Activated CD8-positive, alpha-beta memory T cell treated with anti-CD3 and anti-CD28 coated beads, Interleukin-2, amount 10 ng/mL, durations not matched to agents 7 days and 5 days (primary cell): ENCODE results near the gene TLL2. TPM values are rescaled to one million over a fixed set of nuclear protein-coding genes. Genes with fewer than 3 reads are reported as not detected.

Experiments
- ATAC-seq: fragments of 150-1000 bp; cut with Tn5 transposase; one replicate; pipeline ENCODE4 v1.10.0; 2021; ENCODE audit warnings: moderate library complexity
- CTCF ChIA-PET: fragments of 350-600 bp; sonication (Branson Sonifier 250); formaldehyde crosslinking; loops from one replicate; lab custom pipeline; 2021; ENCODE audit warnings: antibody characterized with exemption; lab: Charles Lee
- DNase-seq: peaks from one replicate; pipeline ENCODE4 v3.0.0-alpha.2; 2020
- H3K27ac Mint-ChIP-seq: one replicate; pipeline ENCODE4 v1.8.0; 2021; ENCODE audit warnings: mild to moderate bottlenecking, mixed read lengths
- H3K27me3 Mint-ChIP-seq: one replicate; pipeline ENCODE4 v1.8.0; 2021; ENCODE audit warnings: mixed read lengths
- H3K36me3 Mint-ChIP-seq: one replicate; pipeline ENCODE4 v1.8.0; 2021; ENCODE audit warnings: mild to moderate bottlenecking, mixed read lengths
- H3K4me1 Mint-ChIP-seq: one replicate; pipeline ENCODE4 v1.8.0; 2021; ENCODE audit warnings: mixed read lengths
- H3K4me3 Mint-ChIP-seq: one replicate; pipeline ENCODE4 v1.8.0; 2021; ENCODE audit warnings: mild to moderate bottlenecking, moderate library complexity, mixed read lengths
- H3K9me3 Mint-ChIP-seq: one replicate; pipeline ENCODE4 v1.8.0; 2022; ENCODE audit warnings: low read depth, mixed read lengths
- total RNA-seq, 2 experiments: library from RNA; stranded (reverse); gene quantifications; one replicate each; pipeline ENCODE4 v1.2.3, GENCODE V29; 2021

TLL2 gene
- total RNA-seq, 2 experiments from 2014 or later, result not detected

DNA sequence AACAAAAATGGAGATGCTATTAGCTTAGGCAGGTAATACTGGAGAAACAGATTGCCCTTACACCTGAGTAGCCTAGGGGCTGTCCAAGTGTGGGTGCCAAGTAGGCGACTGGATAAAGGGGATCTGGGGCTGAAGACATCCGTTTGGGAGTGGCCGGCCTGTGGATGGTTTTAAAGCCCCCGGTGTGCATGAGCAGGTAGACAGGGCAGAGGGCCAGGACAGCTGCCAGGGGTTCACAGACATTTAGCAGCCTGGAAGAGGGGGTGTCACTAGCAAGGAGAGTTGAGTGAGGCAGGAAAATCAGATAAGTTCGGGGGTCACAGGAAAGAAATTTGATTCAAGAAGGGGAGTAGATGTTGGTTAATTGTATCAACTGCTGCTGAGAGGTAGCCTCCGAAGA, 153.4 kb downstream of the TLL2 start:
- H3K27me3 Mint-ChIP-seq, result peaks cover 41% of the 10 kb centered on the region
- H3K36me3 Mint-ChIP-seq, result no peaks in the 10 kb centered on the region
- ATAC-seq (no peak), DNase-seq (no peak)
- no peak overlapping the region for H3K4me3 Mint-ChIP-seq
- no peaks in the 10 kb centered on the region for H3K4me1 Mint-ChIP-seq
- no peaks in the 10 kb centered on the region for H3K9me3 Mint-ChIP-seq
- CTCF ChIA-PET, result interaction anchor here (2.1 kb wide), 1 partner anchor 10 kb away, joined by 7 read pairs; no protein-coding TSS in a partner anchor
- H3K27ac Mint-ChIP-seq, result no peak overlapping the region

DNA sequence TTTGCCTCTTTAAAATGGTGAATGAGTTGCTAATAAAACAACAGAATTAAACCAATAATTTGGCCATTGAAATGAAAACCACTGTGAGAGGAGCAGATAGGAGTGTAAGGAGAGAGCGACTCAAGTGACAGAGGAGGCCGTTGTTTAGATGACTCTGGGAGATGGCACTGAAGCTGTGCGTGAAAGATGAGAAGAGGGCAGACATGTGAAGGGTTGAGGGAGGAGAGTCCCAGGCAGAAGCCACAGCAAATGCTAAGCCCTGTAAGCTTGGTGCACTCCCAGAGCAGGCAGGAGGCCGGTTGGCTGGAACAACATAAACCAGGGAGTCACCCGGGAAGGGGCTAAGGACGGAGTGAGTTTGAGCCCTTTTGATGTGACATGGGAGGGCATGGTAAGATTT, 154.1 kb downstream of the TLL2 start:
- Mint-ChIP-seq H3K4me3 (no peak overlapping the region), H3K27me3 (peaks cover 38% of the 10 kb centered on the region), H3K9me3 (no peaks in the 10 kb centered on the region), H3K36me3 (no peaks in the 10 kb centered on the region), H3K4me1 (no peaks in the 10 kb centered on the region), H3K27ac (no peak overlapping the region)
- DNase-seq (no peak), ATAC-seq (no peak)
- CTCF ChIA-PET, result interaction anchor here (1.5 to 2.1 kb wide), 2 partner anchors 11 to 16 kb away, joined by 4 to 7 read pairs; no protein-coding TSS in a partner anchor

DNA sequence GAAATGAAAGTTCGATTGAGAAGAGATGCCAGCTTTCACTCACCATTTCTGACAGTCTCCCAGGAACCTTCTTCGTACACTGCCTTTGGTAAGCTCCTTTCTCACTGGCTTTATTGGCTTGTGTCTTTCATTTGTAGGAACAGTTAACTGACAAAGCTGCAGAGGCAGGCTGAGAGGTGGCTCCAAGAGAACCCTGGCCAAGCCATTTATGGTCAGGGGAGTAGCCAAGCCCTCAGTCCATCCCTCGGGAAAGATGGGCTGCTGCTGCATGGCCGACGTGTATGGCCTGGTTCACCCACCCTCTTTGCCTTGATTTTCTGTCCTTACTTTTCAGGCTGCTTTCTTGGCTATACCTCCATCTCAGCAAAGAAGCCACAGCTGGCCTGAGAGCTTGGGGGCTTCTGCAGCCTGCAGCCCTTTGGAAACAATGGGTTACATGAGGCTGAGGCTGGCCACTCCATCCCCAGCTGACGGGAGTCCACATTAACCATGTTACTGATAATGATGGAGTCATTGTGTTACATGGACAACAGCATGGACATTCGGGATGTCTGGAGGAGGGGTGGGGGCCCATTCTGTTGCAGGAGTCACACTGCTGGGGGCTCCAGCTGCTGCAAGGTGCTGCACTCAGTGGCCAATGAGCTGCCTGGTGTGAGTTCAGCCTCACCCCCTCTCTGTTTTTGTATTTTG, 154.7 kb downstream of the TLL2 start, which contains the start of gene OPALIN:
Gene OPALIN, minus strand, starts transcription at position 152 of the 690 bp plus-strand sequence. Its CDS starts 106 bp downstream, at position 46.
- H3K4me3 Mint-ChIP-seq, result no peak within 1 kb of the TSS
- CTCF ChIA-PET, result interaction anchor here (1.5 to 2.1 kb wide), 2 partner anchors 11 to 16 kb away, joined by 4 to 7 read pairs; no protein-coding TSS in a partner anchor
- no peaks in the 10 kb centered on the region for H3K36me3 Mint-ChIP-seq
- H3K27me3 Mint-ChIP-seq, result peaks cover 37% of the 10 kb centered on the region
- ATAC-seq (no peak), DNase-seq (no peak)
- H3K4me1 Mint-ChIP-seq, result no peaks in the 10 kb centered on the region
- no peaks in the 10 kb centered on the region for H3K9me3 Mint-ChIP-seq
- no peak within 1 kb of the TSS for H3K27ac Mint-ChIP-seq

DNA sequence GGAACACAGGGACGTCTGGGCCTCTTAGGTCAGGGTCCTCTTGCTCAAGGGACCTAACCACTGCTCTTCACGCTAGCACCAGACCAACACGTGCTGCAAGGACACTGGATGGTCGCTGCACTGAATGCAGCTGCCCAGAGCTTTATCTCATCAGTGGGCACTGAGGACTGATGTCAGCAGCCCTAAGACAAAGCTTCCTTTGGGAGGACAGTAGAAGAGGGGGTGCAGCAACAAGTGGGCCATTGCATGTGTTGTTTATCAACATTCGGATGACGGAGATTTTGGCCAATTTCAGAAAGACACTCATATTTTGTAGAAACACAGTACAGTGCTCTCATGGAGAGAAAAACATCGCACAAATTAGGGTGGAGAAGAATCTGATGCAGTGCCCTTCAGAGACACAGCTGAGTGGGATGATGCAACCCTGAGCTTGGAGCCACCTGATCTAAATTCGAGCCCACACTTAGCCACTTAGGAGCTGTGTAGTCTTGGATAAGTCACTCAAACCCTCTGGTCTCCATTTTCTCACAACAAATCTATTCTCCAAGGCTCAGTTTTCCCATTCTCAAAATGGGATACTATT, 156.6 kb downstream of the TLL2 start:
- no peak for ATAC-seq
- H3K9me3 Mint-ChIP-seq, result no peaks in the 10 kb centered on the region
- no peak for DNase-seq
- no peak overlapping the region for H3K4me3 Mint-ChIP-seq
- H3K27me3 Mint-ChIP-seq, result peaks cover 41% of the 10 kb centered on the region
- CTCF ChIA-PET, result interaction anchor here (1.0 to 1.7 kb wide), 4 partner anchors 13 to 340 kb away, joined by 3 to 8 read pairs (median 3); no protein-coding TSS in a partner anchor
- no peaks in the 10 kb centered on the region for H3K4me1 Mint-ChIP-seq
- no peaks in the 10 kb centered on the region for H3K36me3 Mint-ChIP-seq
- no peak overlapping the region for H3K27ac Mint-ChIP-seq

DNA sequence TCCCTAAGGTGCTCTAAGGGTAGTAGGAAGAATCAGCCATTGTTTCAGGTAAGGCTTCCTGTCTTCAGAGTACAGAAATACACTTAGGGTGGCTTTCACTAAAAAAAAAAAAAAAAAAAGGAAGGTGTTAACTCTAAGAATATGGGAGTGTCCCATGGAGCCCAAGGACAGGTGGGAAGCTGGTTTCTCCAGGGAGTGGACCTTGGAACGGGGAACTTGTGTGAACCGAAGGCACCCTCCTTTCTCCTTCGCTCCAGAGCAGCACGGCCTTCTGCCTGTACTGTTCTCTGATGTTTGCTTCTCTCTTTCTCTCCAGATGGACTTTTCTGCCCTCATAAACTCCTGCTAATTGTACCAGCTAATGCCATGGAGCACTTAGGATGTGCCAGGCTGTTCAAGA, 161.1 kb downstream of the TLL2 start:
- Mint-ChIP-seq H3K4me3 (no peak overlapping the region), H3K27me3 (peaks cover 51% of the 10 kb centered on the region), H3K4me1 (no peaks in the 10 kb centered on the region), H3K27ac (no peak overlapping the region), H3K36me3 (no peaks in the 10 kb centered on the region), H3K9me3 (no peaks in the 10 kb centered on the region)
- DNase-seq (no peak), ATAC-seq (no peak)
- CTCF ChIA-PET, result no interaction called here

DNA sequence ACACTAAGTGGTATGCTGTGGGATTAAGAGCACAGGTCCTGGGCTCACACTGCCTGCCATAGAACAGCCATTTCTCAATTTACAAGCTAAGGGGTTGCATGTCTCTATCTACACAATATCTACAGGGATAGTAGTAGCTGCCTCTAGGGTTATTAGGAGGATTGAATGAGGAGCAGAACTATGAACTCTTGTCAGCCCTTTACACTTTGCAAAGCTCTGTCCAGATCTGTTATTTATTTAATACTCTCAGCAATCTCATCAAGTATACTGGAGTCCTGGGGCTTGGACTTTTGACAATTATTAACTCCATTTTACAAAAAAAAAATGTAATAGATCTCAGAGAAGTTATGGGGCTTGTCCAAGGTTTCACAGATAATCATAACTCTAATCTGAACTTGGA, 161.7 kb downstream of the TLL2 start:
- Mint-ChIP-seq H3K36me3 (no peaks in the 10 kb centered on the region), H3K9me3 (no peaks in the 10 kb centered on the region), H3K4me3 (no peak overlapping the region), H3K4me1 (no peaks in the 10 kb centered on the region), H3K27ac (no peak overlapping the region), H3K27me3 (peaks cover 51% of the 10 kb centered on the region)
- ATAC-seq, result no peak
- no peak for DNase-seq
- CTCF ChIA-PET, result no interaction called here

DNA sequence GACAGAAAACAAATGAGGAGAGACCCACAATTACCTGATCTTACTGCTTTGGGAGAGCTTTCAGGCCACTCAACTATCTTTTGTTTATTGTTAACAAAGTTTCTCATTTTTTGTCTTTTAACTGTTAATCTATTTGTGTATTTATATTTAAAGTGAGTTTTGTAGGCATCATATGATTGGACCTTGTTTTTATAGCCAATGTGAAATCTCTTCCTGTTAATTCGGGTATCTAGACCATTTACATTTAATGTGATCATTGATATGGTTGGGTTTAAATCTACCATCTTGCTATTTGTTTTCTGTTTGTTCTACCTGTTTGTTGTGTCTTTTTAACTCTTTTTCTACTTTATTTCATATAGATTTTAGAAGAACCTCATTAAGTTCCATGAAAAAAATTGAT, 167.4 kb downstream of the TLL2 start:
- Mint-ChIP-seq H3K27me3 (peaks cover 46% of the 10 kb centered on the region), H3K36me3 (peaks cover 2% of the 10 kb centered on the region), H3K27ac (no peak overlapping the region), H3K4me3 (no peak overlapping the region), H3K9me3 (peaks cover 5% of the 10 kb centered on the region), H3K4me1 (peaks cover 6% of the 10 kb centered on the region)
- CTCF ChIA-PET, result interaction anchor here (1.1 to 2.6 kb wide), 2 partner anchors 25 to 29 kb away, joined by 3 to 6 read pairs; no protein-coding TSS in a partner anchor
- ATAC-seq, result no peak
- no peak for DNase-seq

DNA sequence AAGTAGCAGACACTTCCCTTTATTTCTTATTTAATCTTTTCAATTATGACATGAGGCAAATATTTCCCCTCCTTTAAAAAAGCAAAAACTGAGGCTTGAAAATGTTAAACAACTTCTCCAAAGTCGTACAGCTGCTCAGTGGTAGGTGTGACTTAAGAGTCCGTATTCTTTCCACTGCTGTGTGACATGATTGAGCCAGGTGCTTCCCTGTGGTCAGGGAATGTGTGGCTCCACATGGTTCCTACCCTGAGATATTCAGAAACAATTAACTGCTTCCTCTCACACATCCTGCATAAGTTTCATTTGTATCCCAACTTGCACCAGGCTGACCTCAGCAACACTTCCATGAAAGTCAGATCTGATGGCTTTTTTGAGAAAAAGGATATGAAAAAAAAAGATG, 168.5 kb downstream of the TLL2 start:
- Mint-ChIP-seq H3K27me3 (peaks cover 41% of the 10 kb centered on the region), H3K4me1 (peaks cover 6% of the 10 kb centered on the region), H3K9me3 (peaks cover 5% of the 10 kb centered on the region), H3K36me3 (peaks cover 2% of the 10 kb centered on the region), H3K4me3 (no peak overlapping the region), H3K27ac (no peak overlapping the region)
- no peak for DNase-seq
- no peak for ATAC-seq
- CTCF ChIA-PET, result no interaction called here

DNA sequence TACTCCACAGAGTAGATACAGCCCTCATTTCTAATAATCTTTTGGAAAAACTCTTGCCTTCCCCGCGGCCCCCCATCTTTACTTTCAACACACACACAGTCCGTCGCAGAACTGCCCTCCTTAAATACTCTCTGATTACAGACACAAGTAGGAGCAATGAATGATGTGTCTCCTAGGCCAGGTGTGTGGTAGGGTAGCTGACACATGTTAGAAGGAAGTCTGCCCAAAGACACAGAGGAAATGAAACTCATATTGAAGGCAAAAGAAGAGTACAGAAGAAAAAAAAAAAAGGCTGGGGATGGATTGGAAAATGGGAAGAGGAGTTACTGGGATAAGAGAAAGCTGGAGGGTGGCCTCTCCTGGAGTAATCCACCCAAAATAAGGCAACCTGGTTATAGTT, 169.5 kb downstream of the TLL2 start:
- Mint-ChIP-seq H3K4me3 (no peak overlapping the region), H3K9me3 (peaks cover 5% of the 10 kb centered on the region), H3K4me1 (peaks cover 6% of the 10 kb centered on the region), H3K27ac (no peak overlapping the region), H3K27me3 (peaks cover 41% of the 10 kb centered on the region), H3K36me3 (peaks cover 2% of the 10 kb centered on the region)
- CTCF ChIA-PET, result interaction anchor here (0.6 kb wide), 1 partner anchor 327 kb away, joined by 3 read pairs; no protein-coding TSS in a partner anchor
- ATAC-seq (no peak), DNase-seq (no peak)

DNA sequence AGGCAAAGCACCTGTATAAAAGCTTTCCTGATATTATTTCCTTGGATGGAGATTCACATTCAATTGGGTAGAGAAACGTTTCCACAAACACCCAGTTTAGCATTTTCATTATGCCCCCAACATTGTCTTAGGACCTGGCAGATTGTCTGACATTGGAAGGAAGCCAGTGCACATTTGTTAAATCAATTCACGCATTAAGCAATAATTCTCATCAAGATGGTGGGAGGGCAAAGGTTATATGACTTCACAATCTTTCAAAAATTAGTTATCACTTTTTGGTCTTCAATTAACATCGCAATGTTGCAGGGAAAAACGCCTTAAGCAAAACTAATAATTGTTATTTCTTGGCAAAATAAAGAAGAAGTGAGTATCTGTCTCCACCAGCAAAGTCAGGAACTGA, 171.3 kb downstream of the TLL2 start:
- peaks cover 2% of the 10 kb centered on the region for H3K36me3 Mint-ChIP-seq
- H3K4me3 Mint-ChIP-seq, result no peak overlapping the region
- H3K4me1 Mint-ChIP-seq, result peaks cover 6% of the 10 kb centered on the region
- DNase-seq (no peak), ATAC-seq (no peak)
- peaks cover 5% of the 10 kb centered on the region for H3K9me3 Mint-ChIP-seq
- CTCF ChIA-PET, result interaction anchor here (3.1 to 3.6 kb wide), 2 partner anchors 113 to 327 kb away, joined by 15 to 18 read pairs; no protein-coding TSS in a partner anchor
- no peak overlapping the region for H3K27ac Mint-ChIP-seq
- peaks cover 40% of the 10 kb centered on the region for H3K27me3 Mint-ChIP-seq

DNA sequence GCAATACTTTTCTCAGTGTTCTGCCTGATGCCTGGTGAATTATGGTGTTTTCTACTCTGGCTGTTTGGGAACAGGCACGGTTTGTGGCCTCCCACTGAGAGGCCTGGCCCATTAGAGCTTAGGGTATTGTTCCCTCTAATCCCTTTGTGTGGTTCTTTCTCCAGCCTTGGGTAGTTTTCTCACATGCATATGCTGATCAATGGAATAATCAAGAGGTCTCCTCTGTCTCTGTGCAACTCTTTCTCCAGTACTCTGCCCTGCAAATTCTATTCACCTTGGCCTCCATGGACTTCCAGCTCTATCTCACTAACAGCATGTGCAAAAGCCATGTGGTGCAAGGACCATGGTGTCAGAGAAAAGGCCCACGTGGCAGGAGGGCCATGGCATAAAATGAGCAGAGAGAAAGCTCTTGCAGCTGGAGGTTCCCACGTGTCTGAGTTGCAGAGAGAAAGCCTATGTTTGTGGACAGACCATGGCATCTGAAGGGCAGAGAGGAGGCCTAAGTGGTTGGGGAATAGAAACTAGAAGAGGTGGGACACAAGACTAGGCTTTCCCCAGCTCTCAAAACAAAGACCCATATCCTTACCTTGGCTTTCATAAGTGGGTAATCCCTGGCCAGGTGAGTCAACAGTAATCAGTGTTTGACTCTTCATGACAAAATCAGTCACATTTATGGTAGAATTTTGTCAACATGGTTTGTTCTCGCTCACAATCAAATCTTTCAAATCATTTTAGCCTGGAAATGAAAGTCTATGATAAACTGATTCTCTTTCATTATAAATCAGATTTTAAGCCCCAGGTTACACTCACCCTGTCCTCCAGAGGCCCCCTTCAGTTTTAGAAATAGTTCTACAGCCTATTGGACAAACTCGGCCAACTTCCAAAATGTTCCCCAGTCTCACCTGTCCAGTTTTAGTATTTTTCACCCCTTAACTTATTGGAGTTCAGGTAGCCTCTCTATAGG, 172.2 kb downstream of the TLL2 start:
- no peak overlapping the region for H3K4me3 Mint-ChIP-seq
- peaks cover 39% of the 10 kb centered on the region for H3K27me3 Mint-ChIP-seq
- H3K27ac Mint-ChIP-seq, result no peak overlapping the region
- H3K9me3 Mint-ChIP-seq, result peaks cover 5% of the 10 kb centered on the region
- H3K4me1 Mint-ChIP-seq, result peaks cover 6% of the 10 kb centered on the region
- CTCF ChIA-PET, result interaction anchor here (1.0 to 3.6 kb wide), 7 partner anchors 15 to 326 kb away, joined by 3 to 18 read pairs (median 3); no protein-coding TSS in a partner anchor
- DNase-seq (no peak), ATAC-seq (peak; percentile 20)
- H3K36me3 Mint-ChIP-seq, result peaks cover 2% of the 10 kb centered on the region

DNA sequence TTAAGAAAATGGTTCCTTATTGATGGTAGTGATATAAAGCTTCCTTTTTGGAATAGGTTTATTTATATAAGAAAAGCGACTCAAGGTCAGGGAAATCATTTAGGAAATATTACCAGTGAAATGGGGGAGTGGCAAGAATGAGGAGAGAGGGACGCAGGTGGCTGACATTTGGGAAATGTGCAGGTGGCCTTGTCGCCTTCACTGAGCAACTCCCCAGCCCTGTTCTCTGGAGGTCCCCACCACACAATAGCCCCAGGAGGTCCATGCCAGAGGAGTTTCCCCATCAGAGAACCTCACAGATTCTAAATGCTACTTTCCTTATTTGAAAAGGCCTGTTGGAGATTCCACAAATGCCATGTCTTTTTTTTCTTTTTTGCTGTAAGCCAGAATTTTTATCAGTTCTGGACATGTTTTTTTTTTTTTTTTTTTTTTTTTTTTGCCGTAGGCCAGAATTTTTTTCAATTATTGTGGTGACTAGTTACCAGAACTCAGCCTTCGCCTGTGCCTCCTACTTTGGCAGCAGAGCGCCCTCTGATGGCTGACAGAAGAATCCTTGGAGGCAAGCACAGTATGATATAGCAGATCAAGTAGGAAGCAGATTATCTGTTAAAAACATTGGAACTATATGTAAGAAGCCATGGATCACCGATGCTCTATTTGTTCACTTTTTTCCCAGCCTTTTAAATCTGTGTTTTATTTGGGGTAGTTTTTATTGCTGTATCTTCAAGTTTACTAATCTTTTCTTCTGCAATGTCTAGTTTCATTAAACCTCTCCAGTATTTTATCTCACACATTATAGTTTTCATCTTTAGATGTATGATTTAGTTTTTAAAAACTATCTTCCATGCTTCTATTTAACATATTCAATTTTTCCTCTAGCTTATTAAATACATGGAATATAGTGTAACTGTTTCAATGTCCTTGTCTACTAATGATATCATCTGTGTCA, 173.5 kb downstream of the TLL2 start:
- ATAC-seq (peak; percentile 73), DNase-seq (peak; percentile 73)
- peaks cover 6% of the 10 kb centered on the region for H3K4me1 Mint-ChIP-seq
- CTCF ChIA-PET, result interaction anchor here (0.6 to 3.6 kb wide), 9 partner anchors 13 to 324 kb away, joined by 3 to 18 read pairs (median 3); no protein-coding TSS in a partner anchor
- H3K27ac Mint-ChIP-seq, result no peak overlapping the region
- H3K27me3 Mint-ChIP-seq, result peaks cover 39% of the 10 kb centered on the region
- H3K9me3 Mint-ChIP-seq, result no peaks in the 10 kb centered on the region
- no peak overlapping the region for H3K4me3 Mint-ChIP-seq
- H3K36me3 Mint-ChIP-seq, result peaks cover 2% of the 10 kb centered on the region
